ENCODE data around the gene ATP8B3. TPM values are rescaled to one million over a fixed set of nuclear protein-coding genes. Genes with fewer than 3 reads are reported as not detected.
A peak's percentile ranks its signal among the peaks of the same experiment; 100 is the strongest.

The ATP8B3 gene
- total and polyA plus RNA-seq, 5 donors from 2014 or later = 1.1 to 12.2 (median 3.2) TPM

DNA sequence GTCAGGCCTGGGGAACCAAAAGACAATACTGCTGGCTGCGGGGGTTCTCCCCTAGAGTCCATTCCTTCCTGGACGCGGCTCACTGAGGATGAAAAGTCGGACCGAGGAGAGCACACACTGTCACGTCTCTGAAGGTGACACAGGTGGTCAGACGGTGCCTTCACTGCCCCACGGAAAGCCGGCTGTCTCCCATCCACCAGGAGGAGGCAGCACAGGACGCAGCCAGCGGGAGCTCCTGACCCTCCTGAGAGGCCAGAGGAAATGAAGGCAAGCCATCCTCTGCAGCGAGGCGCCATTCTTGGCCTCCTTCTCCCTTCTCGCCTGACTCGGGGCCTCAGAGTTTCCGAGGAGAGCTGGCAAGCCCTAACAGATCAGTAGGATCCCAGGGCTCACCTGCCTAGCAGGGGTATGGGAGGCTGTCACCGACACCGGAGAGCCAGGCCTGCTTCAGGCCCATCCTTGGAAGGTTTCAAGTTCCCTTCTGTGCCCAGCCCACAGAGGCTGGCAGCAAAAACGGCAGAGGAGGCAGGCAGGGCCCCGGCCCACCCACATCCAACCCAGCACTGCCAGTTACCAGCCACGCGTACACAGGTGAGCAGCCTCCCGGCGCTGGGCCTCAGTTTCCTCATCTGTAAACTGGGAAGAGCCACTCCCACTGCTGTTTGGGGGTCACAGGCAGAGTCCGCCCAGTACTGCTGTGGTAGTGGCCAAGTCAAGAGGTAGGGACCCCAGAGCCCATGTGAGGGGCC is 31.7 kb upstream of the ATP8B3 start:
- Histone ChIP-seq H3K4me3 (ENCODE audit: low read depth, low read length) (no peak overlapping the region), H3K36me3 (ENCODE audit: control insufficient read depth, insufficient read depth, low read length) (peaks cover 6% of the 10 kb centered on the region), H3K9me3 (ENCODE audit: control insufficient read depth in 2 of 2, low read length in 2 of 2) (no peaks in the 10 kb centered on the region), H3K27me3 (ENCODE audit: control insufficient read depth, insufficient read depth, low read length) (no peaks in the 10 kb centered on the region), H3K27ac (ENCODE audit: insufficient read depth, low read length, poor library complexity, severe bottlenecking) (no peak overlapping the region), H3K4me1 (ENCODE audit: control insufficient read depth, insufficient read depth, low read length, poor library complexity, severe bottlenecking) (peaks cover 67% of the 10 kb centered on the region)
- Mint-ChIP-seq H3K4me3 (peak overlapping the region in 2 of 4 donors; percentile 22 to 41), H3K36me3 (peaks cover 6% of the 10 kb centered on the region), H3K4me1 (peaks cover 0 to 73% (median 19%) of the 10 kb centered on the region in 4 donors), H3K9me3 (peaks cover 0 to 2% (median 0%) of the 10 kb centered on the region in 7 donors), H3K27ac (no peak overlapping the region), H3K27me3 (peaks cover 3% of the 10 kb centered on the region)
- DNase-seq (no peak), ATAC-seq (ENCODE audit: low read depth in 2 of 2) (no peak)

DNA sequence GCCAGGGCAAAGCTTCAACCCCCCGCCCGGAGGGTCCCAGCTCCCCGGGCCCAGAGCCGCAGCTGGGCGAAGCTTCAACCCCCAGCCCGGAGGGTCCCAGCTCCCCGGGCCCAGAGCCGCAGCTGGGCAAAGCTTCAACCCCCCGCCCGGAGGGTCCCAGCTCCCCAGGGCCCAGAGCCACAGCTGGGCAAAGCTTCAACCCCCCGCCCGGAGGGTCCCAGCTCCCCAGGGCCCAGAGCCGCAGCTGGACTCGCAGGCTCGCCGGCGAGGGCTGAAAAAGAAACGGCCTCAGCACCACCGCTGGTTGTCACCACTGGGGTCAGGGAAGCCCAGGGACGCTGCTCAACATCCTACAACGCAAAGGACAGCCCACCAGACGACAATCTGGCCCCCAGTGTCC is 31.0 kb upstream of the ATP8B3 start:
- Mint-ChIP-seq H3K4me1 (peaks cover 0 to 75% (median 19%) of the 10 kb centered on the region in 4 donors), H3K27me3 (no peaks in the 10 kb centered on the region), H3K4me3 (peak overlapping the region in 1 of 4 donors; percentile 22), H3K27ac (no peak overlapping the region), H3K36me3 (peaks cover 6% of the 10 kb centered on the region), H3K9me3 (peaks cover 0 to 2% (median 0%) of the 10 kb centered on the region in 7 donors)
- Histone ChIP-seq H3K27me3 (ENCODE audit: control insufficient read depth, insufficient read depth, low read length) (no peaks in the 10 kb centered on the region), H3K36me3 (ENCODE audit: control insufficient read depth, insufficient read depth, low read length) (peaks cover 6% of the 10 kb centered on the region), H3K4me1 (ENCODE audit: control insufficient read depth, insufficient read depth, low read length, poor library complexity, severe bottlenecking) (peaks cover 65% of the 10 kb centered on the region), H3K4me3 (ENCODE audit: low read depth, low read length) (no peak overlapping the region), H3K27ac (ENCODE audit: insufficient read depth, low read length, poor library complexity, severe bottlenecking) (no peak overlapping the region), H3K9me3 (ENCODE audit: control insufficient read depth in 2 of 2, low read length in 2 of 2) (no peaks in the 10 kb centered on the region)
- DNase-seq (no peak), ATAC-seq (ENCODE audit: low read depth in 2 of 2) (no peak)

DNA sequence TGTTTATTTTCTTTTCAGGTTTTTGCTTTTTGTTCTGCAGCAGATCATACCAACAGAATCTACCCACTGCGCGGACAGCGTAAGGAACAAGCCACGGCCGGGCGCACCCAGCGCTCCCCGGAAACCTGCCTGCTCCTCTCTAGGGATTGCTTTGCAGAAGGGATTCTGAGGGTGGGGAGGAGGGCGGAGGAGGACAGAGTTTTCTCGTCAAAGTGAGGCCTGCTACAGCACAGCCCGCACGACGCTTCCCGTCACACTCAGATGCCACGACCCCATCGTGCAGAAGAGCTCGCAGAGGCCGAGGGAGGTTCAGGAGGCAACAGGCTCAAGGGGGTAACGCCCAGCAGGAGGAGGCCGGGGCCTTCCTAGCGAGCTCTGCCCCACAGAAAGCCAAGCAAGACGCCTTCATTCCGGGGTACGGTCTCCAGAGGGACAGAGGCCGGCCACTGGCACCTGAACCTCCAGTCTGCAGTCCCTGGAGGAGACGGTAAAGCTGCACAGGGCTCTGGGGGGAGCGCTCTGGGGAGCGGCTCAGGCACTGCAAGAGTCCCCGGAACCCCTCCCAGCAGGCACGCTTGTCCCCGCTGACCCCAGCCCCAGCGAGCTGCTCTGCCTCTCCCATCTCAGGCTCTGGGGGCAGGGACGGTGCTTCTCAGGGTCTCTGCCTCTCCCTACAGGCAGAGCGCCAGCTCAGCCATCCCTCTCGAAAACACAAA is 29.3 kb upstream of the ATP8B3 start:
- H3K4me1 Mint-ChIP-seq = peaks cover 0 to 73% (median 14%) of the 10 kb centered on the region in 4 donors
- peaks cover 0 to 2% (median 0%) of the 10 kb centered on the region in 7 donors for H3K9me3 Mint-ChIP-seq
- no peak overlapping the region for H3K27ac ChIP-seq (ENCODE audit: insufficient read depth, low read length, poor library complexity, severe bottlenecking)
- H3K27ac Mint-ChIP-seq = peak overlapping the region; percentile 36 to 56 (median 38)
- no peaks in the 10 kb centered on the region for H3K27me3 ChIP-seq (ENCODE audit: control insufficient read depth, insufficient read depth, low read length)
- DNase-seq (no peak), ATAC-seq (ENCODE audit: low read depth in 2 of 2) (no peak)
- no peaks in the 10 kb centered on the region for H3K27me3 Mint-ChIP-seq
- peak overlapping the region in 2 of 4 donors; percentile 52 to 61 for H3K4me3 Mint-ChIP-seq
- no peaks in the 10 kb centered on the region for H3K9me3 ChIP-seq (ENCODE audit: control insufficient read depth in 2 of 2, low read length in 2 of 2)
- H3K36me3 Mint-ChIP-seq = peaks cover 6% of the 10 kb centered on the region
- peaks cover 6% of the 10 kb centered on the region for H3K36me3 ChIP-seq (ENCODE audit: control insufficient read depth, insufficient read depth, low read length)
- H3K4me3 ChIP-seq (ENCODE audit: low read depth, low read length) = no peak overlapping the region
- H3K4me1 ChIP-seq (ENCODE audit: control insufficient read depth, insufficient read depth, low read length, poor library complexity, severe bottlenecking) = peaks cover 62% of the 10 kb centered on the region

DNA sequence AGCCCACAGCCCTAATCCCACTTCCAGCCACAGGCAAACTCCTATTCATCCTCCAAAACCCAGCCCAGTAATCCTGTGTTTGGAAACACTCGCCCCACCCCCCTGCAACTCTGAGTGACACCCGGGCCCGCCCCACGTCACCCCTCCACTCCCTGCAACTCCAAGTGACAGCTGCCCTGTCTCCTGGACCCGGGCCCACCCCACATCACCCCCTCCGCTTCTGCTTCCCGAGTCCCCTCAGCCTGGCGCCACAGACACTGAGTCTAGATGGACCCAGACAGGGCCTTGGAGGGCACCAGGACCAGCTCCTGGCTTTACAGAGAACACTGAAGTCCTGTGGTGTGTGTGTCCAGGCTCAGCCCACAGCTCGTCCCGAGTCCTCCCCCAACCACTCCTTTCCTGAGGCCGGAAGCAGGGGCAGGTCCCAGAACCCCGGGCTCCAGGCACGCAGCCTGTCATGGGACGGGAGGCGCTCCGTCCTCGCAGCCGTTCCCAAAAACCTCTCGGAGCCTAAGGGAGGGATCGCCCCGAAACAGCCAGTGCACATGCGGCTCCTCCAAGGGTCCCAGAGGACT is 28.6 kb upstream of the ATP8B3 start:
- Histone ChIP-seq H3K27ac (ENCODE audit: insufficient read depth, low read length, poor library complexity, severe bottlenecking) (no peak overlapping the region), H3K4me1 (ENCODE audit: control insufficient read depth, insufficient read depth, low read length, poor library complexity, severe bottlenecking) (peaks cover 60% of the 10 kb centered on the region), H3K27me3 (ENCODE audit: control insufficient read depth, insufficient read depth, low read length) (no peaks in the 10 kb centered on the region), H3K9me3 (ENCODE audit: control insufficient read depth in 2 of 2, low read length in 2 of 2) (no peaks in the 10 kb centered on the region), H3K4me3 (ENCODE audit: low read depth, low read length) (no peak overlapping the region), H3K36me3 (ENCODE audit: control insufficient read depth, insufficient read depth, low read length) (peaks cover 6% of the 10 kb centered on the region)
- peak overlapping the region in 2 of 4 donors; percentile 8 to 61 for H3K4me3 Mint-ChIP-seq
- DNase-seq (no peak), ATAC-seq (ENCODE audit: low read depth in 2 of 2) (no peak)
- peak overlapping the region in 2 of 3 donors; percentile 56 to 77 for H3K27ac Mint-ChIP-seq
- H3K4me1 Mint-ChIP-seq = peaks cover 0 to 70% (median 7%) of the 10 kb centered on the region in 4 donors
- no peaks in the 10 kb centered on the region for H3K36me3 Mint-ChIP-seq
- peaks cover 0 to 2% (median 0%) of the 10 kb centered on the region in 7 donors for H3K9me3 Mint-ChIP-seq
- no peaks in the 10 kb centered on the region for H3K27me3 Mint-ChIP-seq

DNA sequence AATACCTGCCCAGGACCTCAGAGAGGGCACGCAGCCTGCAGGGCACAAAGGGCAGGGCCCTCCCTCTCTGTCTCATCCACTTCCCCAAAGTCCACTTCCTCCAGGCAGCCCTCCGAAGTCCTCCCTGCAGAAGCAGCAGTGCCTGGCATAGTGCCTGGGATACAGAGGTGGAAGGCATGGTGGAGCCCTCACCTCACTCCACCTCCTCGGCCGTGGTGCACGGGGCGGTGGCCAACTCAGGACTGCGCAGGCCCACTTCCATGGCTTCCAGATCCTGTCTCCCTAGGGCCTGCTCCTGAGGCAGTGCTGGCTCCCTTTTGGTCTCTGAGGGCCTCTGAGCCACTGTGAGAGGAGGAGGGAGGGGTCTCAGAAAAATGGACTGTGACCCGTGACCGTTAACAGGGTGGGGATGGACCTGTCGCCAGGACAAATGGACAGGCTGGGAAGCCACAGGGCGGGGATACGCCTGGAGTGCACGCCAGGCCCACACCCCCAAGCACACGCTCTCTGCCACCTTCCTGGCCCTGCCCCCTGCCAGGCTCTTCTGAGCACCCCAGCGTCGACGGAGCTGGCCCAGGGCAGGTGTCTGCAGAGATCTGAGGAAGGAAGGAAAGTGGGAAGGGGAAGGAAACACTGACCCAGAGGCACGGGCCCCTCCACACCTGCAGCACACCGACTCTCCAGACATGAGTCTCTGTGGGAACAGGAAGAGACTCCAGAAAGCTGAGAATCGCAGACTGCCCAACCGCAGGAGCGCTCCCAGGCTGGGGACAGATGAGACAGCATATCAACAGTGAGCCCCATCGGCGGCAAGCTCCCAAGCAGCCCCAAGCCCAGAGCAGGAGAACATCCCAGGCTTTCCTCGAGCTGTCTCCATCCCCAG is 27.8 kb upstream of the ATP8B3 start:
- H3K4me1 Mint-ChIP-seq = peaks cover 0 to 65% (median 7%) of the 10 kb centered on the region in 4 donors

DNA sequence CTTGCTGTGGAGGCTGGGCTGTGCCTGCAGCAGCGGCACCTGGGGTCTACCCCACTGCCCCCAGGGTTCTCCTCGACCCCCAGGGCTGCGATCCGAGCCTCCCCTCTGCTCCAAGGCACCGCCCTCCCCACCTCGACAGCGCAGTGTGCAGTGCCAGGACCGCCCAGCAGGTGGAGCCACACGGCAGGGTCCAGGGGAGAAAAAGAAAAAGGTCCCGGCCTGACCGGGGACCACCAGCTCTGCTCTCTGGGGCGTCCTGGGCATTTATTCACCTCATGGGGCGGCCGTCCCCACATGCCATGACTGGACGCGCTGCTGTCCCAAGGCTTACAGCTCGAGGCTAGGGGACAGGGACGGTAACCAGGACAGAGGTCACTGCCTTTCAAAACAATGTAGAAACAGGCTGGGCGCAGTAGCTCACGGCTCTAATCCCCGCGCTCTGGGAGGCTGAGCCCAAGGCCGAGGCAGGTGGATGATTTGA is 25.6 kb upstream of the ATP8B3 start:
- H3K4me3 Mint-ChIP-seq = no peak overlapping the region
- no peak overlapping the region for H3K27ac Mint-ChIP-seq
- Histone ChIP-seq H3K9me3 (ENCODE audit: control insufficient read depth in 2 of 2, low read length in 2 of 2) (no peaks in the 10 kb centered on the region), H3K27me3 (ENCODE audit: control insufficient read depth, insufficient read depth, low read length) (no peaks in the 10 kb centered on the region), H3K4me1 (ENCODE audit: control insufficient read depth, insufficient read depth, low read length, poor library complexity, severe bottlenecking) (peaks cover 32% of the 10 kb centered on the region), H3K36me3 (ENCODE audit: control insufficient read depth, insufficient read depth, low read length) (peaks cover 3% of the 10 kb centered on the region), H3K27ac (ENCODE audit: insufficient read depth, low read length, poor library complexity, severe bottlenecking) (no peak overlapping the region), H3K4me3 (ENCODE audit: low read depth, low read length) (no peak overlapping the region)
- peaks cover 0 to 54% (median 7%) of the 10 kb centered on the region in 4 donors for H3K4me1 Mint-ChIP-seq
- ATAC-seq (ENCODE audit: low read depth in 2 of 2) (peak; percentile 39 to 55), DNase-seq (peak; percentile 37 to 49 (median 41))
- no peaks in the 10 kb centered on the region for H3K36me3 Mint-ChIP-seq
- no peaks in the 10 kb centered on the region for H3K27me3 Mint-ChIP-seq
- H3K9me3 Mint-ChIP-seq = peaks cover 0 to under 1% (median 0%) of the 10 kb centered on the region in 7 donors

More for the DNA sequence above, 27.8 kb upstream of the ATP8B3 start:
- Histone ChIP-seq H3K27me3 (ENCODE audit: control insufficient read depth, insufficient read depth, low read length) (no peaks in the 10 kb centered on the region), H3K4me1 (ENCODE audit: control insufficient read depth, insufficient read depth, low read length, poor library complexity, severe bottlenecking) (peaks cover 54% of the 10 kb centered on the region), H3K27ac (ENCODE audit: insufficient read depth, low read length, poor library complexity, severe bottlenecking) (no peak overlapping the region), H3K9me3 (ENCODE audit: control insufficient read depth in 2 of 2, low read length in 2 of 2) (no peaks in the 10 kb centered on the region), H3K36me3 (ENCODE audit: control insufficient read depth, insufficient read depth, low read length) (no peaks in the 10 kb centered on the region), H3K4me3 (ENCODE audit: low read depth, low read length) (no peak overlapping the region)
- peaks cover 0 to 2% (median 0%) of the 10 kb centered on the region in 7 donors for H3K9me3 Mint-ChIP-seq
- H3K27ac Mint-ChIP-seq = peak overlapping the region in 2 of 3 donors; percentile 46 to 77
- no peaks in the 10 kb centered on the region for H3K36me3 Mint-ChIP-seq
- H3K27me3 Mint-ChIP-seq = no peaks in the 10 kb centered on the region
- peak overlapping the region in 2 of 4 donors; percentile 8 to 35 for H3K4me3 Mint-ChIP-seq
- no peak for DNase-seq
- ATAC-seq (ENCODE audit: low read depth in 2 of 2) = no peak

DNA sequence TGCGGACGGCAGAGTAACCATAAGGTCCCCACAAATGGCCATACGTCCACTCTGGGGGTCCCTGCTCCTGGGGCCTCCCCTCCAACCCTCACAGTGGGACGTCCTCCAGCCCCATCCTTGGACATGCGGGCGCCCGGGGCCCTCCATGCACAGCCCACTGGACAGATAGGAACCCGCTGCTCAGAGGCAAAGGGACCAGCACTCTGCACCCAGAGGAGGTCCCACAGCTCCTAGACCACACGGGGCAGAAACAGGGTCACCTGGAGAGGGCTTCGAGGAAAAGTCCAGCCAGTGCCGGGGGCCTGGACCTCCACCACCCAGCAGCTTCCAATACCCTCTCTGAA is 25.1 kb upstream of the ATP8B3 start:
- H3K27me3 Mint-ChIP-seq = no peaks in the 10 kb centered on the region
- ATAC-seq (ENCODE audit: low read depth in 2 of 2) (no peak), DNase-seq (no peak)
- H3K27ac Mint-ChIP-seq = no peak overlapping the region
- H3K4me1 Mint-ChIP-seq = peaks cover 0 to 50% (median 7%) of the 10 kb centered on the region in 4 donors
- no peak overlapping the region for H3K4me3 Mint-ChIP-seq
- Histone ChIP-seq H3K27me3 (ENCODE audit: control insufficient read depth, insufficient read depth, low read length) (no peaks in the 10 kb centered on the region), H3K27ac (ENCODE audit: insufficient read depth, low read length, poor library complexity, severe bottlenecking) (no peak overlapping the region), H3K36me3 (ENCODE audit: control insufficient read depth, insufficient read depth, low read length) (peaks cover 3% of the 10 kb centered on the region), H3K4me1 (ENCODE audit: control insufficient read depth, insufficient read depth, low read length, poor library complexity, severe bottlenecking) (peaks cover 27% of the 10 kb centered on the region), H3K9me3 (ENCODE audit: control insufficient read depth in 2 of 2, low read length in 2 of 2) (no peaks in the 10 kb centered on the region), H3K4me3 (ENCODE audit: low read depth, low read length) (no peak overlapping the region)
- H3K9me3 Mint-ChIP-seq = no peaks in the 10 kb centered on the region
- H3K36me3 Mint-ChIP-seq = no peaks in the 10 kb centered on the region
